OCI-LY3 (cell line): ENCODE measurements around the gene WFIKKN2.

ENCODE experiments used
- H2AFZ ChIP-seq: fragments of 200-600, 300-600 bp; shearing (Covaris generic); 2 replicates; pipeline ENCODE4 v1.6.0; 2014; ENCODE audit warnings: antibody characterized with exemption, low read depth, low read length
- H3K27ac ChIP-seq: fragments of 200-600, 300-600 bp; sonication (generic); 2 replicates; pipeline ENCODE4 v1.5.1; 2014; ENCODE audit warnings: mild to moderate bottlenecking, low read length, moderate library complexity, mixed read lengths
- H3K27me3 ChIP-seq: fragments of 200-600, 300-600 bp; sonication (generic); 2 replicates; pipeline ENCODE4 v1.6.1; 2014; ENCODE audit warnings: low read depth, low read length, mixed read lengths
- H3K36me3 ChIP-seq: fragments of 200-600, 300-600 bp; sonication (generic); replicated peaks from 2 replicates; pipeline ENCODE3; 2014; ENCODE audit warnings: low read depth, low read length, mixed read lengths
- H3K4me1 ChIP-seq: fragments of 300-600, 200-600 bp; sonication (generic); 2 replicates; pipeline ENCODE4 v1.6.1; 2014; ENCODE audit warnings: low read length, mixed read lengths
- H3K4me2 ChIP-seq: fragments of 200-600, 300-600 bp; sonication (generic); 2 replicates; pipeline ENCODE4 v1.6.1; 2014; ENCODE audit warnings: low read length, mixed read lengths
- H3K4me3 ChIP-seq: fragments of 300-600, 200-600 bp; sonication (generic); 2 replicates; pipeline ENCODE4 v1.5.1; 2014; ENCODE audit warnings: antibody characterized with exemption, mild to moderate bottlenecking, low read length, moderate library complexity
- H3K79me2 ChIP-seq: fragments of 300-600, 200-600 bp; shearing (Covaris generic); 2 replicates; pipeline ENCODE4 v1.6.1; 2014; ENCODE audit warnings: mild to moderate bottlenecking, low read length, mixed read lengths
- H3K9ac ChIP-seq: fragments of 300-600, 200-600 bp; shearing (Covaris generic); 2 replicates; pipeline ENCODE4 v1.6.0; 2014; ENCODE audit warnings: mild to moderate bottlenecking, low read length, moderate library complexity
- H3K9me3 ChIP-seq: fragments of 200-600, 300-600 bp; shearing (Covaris generic); 2 replicates; pipeline ENCODE4 v1.6.1; 2014; ENCODE audit warnings: low read length, mixed read lengths; ENCODE audit not compliant: insufficient read depth
- H4K20me1 ChIP-seq: fragments of 200-600, 300-600 bp; sonication (generic); 2 replicates; pipeline ENCODE4 v1.6.1; 2016; ENCODE audit warnings: low read length, mixed read lengths; ENCODE audit not compliant: insufficient read depth
- CTCF ChIP-seq: fragments of 200-600, 300-600 bp; sonication (generic); IDR thresholded peaks from 2 replicates; pipeline ENCODE4 v1.5.1; 2014; ENCODE audit warnings: antibody characterized with exemption, low read length, low read depth
- EZH2phosphoT487 ChIP-seq: fragments of 200-600 bp; shearing (Covaris generic); IDR thresholded peaks from 2 replicates; pipeline ENCODE4 v1.6.1; 2018; ENCODE audit warnings: antibody characterized with exemption, mixed run types, low read depth

The WFIKKN2 gene

GRCh38 chr17:50883850-50884438 is 48.6 kb downstream of the WFIKKN2 start:
- TF ChIP-seq CTCF (no peak), EZH2phosphoT487 (no peak)
- Histone ChIP-seq H3K36me3 (no peaks in the 10 kb centered on the region), H3K4me1 (peaks cover 17% of the 10 kb centered on the region), H3K9me3 (no peaks in the 10 kb centered on the region), H3K79me2 (no peaks in the 10 kb centered on the region), H3K27ac (no peak overlapping the region), H2AFZ (peak overlapping the region; percentile 71), H4K20me1 (no peaks in the 10 kb centered on the region), H3K4me2 (peak overlapping the region; percentile 30), H3K9ac (0 out of 2 replicates have a peak overlapping the region, but pooled peaks have one; percentile 13), H3K4me3 (no peak overlapping the region), H3K27me3 (no peaks in the 10 kb centered on the region)

- H3K27ac ChIP-seq = no peak overlapping the region
- H3K27me3 ChIP-seq = peaks cover 5% of the 10 kb centered on the region; the same call in 1 of the 2 replicates
- H2AFZ ChIP-seq = no peak overlapping the region
- H3K9ac ChIP-seq = no peak overlapping the region
- no peaks in the 10 kb centered on the region for H3K79me2 ChIP-seq
- no peaks in the 10 kb centered on the region for H4K20me1 ChIP-seq
- TF ChIP-seq EZH2phosphoT487 = no peak
- no peak for TF ChIP-seq CTCF
- H3K4me1 ChIP-seq = peaks cover 17% of the 10 kb centered on the region
- H3K4me2 ChIP-seq = no peak overlapping the region; the same call in 1 of the 2 replicates
- no peaks in the 10 kb centered on the region for H3K9me3 ChIP-seq
- H3K36me3 ChIP-seq = no peaks in the 10 kb centered on the region
- H3K4me3 ChIP-seq = no peak overlapping the region
Measured at GRCh38 chr17:50884439-50885311, 49.3 kb downstream of the WFIKKN2 start.

- Histone ChIP-seq H3K4me3 (no peak overlapping the region), H3K4me1 (peaks cover 17% of the 10 kb centered on the region), H3K79me2 (no peaks in the 10 kb centered on the region), H3K9ac (no peak overlapping the region), H3K27ac (no peak overlapping the region), H2AFZ (no peak overlapping the region), H3K27me3 (peaks cover 9% of the 10 kb centered on the region; the same call in 1 of the 2 replicates), H3K4me2 (peak overlapping the region; percentile 46), H4K20me1 (no peaks in the 10 kb centered on the region), H3K36me3 (no peaks in the 10 kb centered on the region), H3K9me3 (no peaks in the 10 kb centered on the region)
- TF ChIP-seq EZH2phosphoT487 (no peak), CTCF (no peak)
Measured at GRCh38 chr17:50887705-50888245, 52.4 kb downstream of the WFIKKN2 start.

GRCh38 chr17:50889528-50890118 is 54.2 kb downstream of the WFIKKN2 start:
- peaks cover 10% of the 10 kb centered on the region for H3K4me1 ChIP-seq
- no peaks in the 10 kb centered on the region for H3K9me3 ChIP-seq
- TF ChIP-seq EZH2phosphoT487 (no peak), CTCF (no peak)

More at GRCh38 chr17:50889528-50890118, 54.2 kb downstream of the WFIKKN2 start:
- no peak overlapping the region for H3K9ac ChIP-seq
- no peak overlapping the region for H2AFZ ChIP-seq
- no peaks in the 10 kb centered on the region for H3K79me2 ChIP-seq
- no peak overlapping the region for H3K4me2 ChIP-seq
- no peaks in the 10 kb centered on the region for H3K36me3 ChIP-seq
- no peak overlapping the region for H3K4me3 ChIP-seq
- no peak overlapping the region for H3K27ac ChIP-seq
- peaks cover 9% of the 10 kb centered on the region; the same call in 1 of the 2 replicates for H3K27me3 ChIP-seq
- no peaks in the 10 kb centered on the region for H4K20me1 ChIP-seq
